Measurements from ENCODE around the gene RFTN2.

- no peak for TF ChIP-seq EZH2 (IDR thresholded peaks at IDR 0.05; ENCODE audit: borderline replicate concordance, low read length)
- no peak for TF ChIP-seq CTCF (conservative IDR thresholded peaks at IDR 0.05 in 1 of 2, IDR thresholded peaks at IDR 0.05 in 1 of 2; ENCODE audit: extremely low read depth in 1 of 2, insufficient read depth in 1 of 2, low read depth in 1 of 2, low read length in 2 of 2)
These were observed 83.9 kb downstream of the RFTN2 start for GRCh38 chr2:197591339-197592072.
